ENCODE results near the gene FBXW12. TPM values are rescaled to one million over a fixed set of nuclear protein-coding genes. Genes with fewer than 3 reads are reported as not detected.
A peak's percentile ranks its signal among the peaks of the same experiment; 100 is the strongest.

The FBXW12 gene
- total RNA-seq, 1 experiment from 2014 or later, result not detected

- H3K36me3 ChIP-seq, result peaks cover 5% of the 10 kb centered on the region
- H3K27ac ChIP-seq, result no peak overlapping the region
- no peaks in the 10 kb centered on the region for H3K9me3 ChIP-seq (replicated peaks)
- H3K27me3 ChIP-seq (replicated peaks), result no peaks in the 10 kb centered on the region
- H3K4me1 ChIP-seq (replicated peaks), result peaks cover 4% of the 10 kb centered on the region; the same call in 1 of the 2 replicates
- no peak overlapping the region for H3K4me3 ChIP-seq
- DNase-seq (ENCODE audit: low read depth in 1 of 2, low spot score in 2 of 2), result no peak
These were observed 63.2 kb downstream of the FBXW12 start for GRCh38 chr3:48435223-48435595.

DNA sequence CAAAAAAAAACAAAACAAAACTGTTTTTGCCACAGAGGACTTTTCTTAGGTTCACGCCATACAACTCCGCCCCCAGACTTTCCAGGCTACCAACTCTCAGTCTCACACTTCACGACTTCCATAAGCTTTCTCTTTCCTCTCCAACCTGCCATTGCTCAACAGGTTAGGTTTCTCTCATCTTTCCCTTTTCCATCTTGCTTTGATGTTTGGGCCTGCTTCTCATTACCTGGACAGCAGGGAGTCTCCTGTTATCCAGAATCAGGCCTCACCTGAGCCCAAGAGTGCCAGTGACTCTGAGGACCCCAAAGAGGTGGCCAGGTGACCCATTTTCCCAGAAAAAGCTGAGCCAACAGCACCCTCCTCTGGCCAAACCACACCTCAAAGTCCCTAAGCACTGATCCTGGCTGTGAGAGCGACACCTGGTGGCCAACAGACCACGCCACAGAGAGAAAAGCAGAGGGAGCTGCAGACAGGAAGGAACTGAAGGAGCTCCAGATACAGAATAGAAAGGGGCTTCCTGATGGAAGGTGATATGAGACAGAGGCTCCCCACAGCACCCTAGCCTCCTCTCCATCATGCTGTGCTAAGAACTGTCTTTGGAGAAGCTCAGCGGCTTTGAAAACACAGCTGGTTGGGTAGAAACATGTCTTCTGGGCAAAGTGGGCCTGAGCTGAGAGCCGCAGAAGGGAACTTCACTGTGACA, 63.9 kb downstream of the FBXW12 start:
- peaks cover 11% of the 10 kb centered on the region for H3K36me3 ChIP-seq
- H3K9me3 ChIP-seq (replicated peaks), result no peaks in the 10 kb centered on the region
- peaks cover 4% of the 10 kb centered on the region; the same call in 1 of the 2 replicates for H3K4me1 ChIP-seq (replicated peaks)
- H3K27ac ChIP-seq, result no peak overlapping the region
- no peaks in the 10 kb centered on the region for H3K27me3 ChIP-seq (replicated peaks)
- no peak overlapping the region for H3K4me3 ChIP-seq
- peak; percentile 65 to 74 for DNase-seq (ENCODE audit: low read depth in 1 of 2, low spot score in 2 of 2)

DNA sequence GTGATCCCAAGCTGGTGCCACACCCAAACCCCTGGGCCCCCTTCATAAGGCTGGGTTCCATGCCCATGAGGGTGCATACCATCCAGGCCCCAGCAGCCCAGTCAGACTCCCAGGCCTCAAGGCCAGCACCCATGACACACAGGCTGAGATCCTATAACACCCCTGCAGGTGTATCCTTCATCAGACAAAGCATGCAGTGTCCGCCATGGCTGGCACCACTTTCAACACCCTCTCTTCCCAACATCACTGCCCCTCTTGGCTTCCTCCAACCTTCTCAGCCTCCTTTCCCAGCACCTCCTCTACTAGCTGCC, 64.4 kb downstream of the FBXW12 start:
- H3K4me3 ChIP-seq, result no peak overlapping the region
- H3K27me3 ChIP-seq (replicated peaks), result no peaks in the 10 kb centered on the region
- H3K27ac ChIP-seq, result no peak overlapping the region
- H3K36me3 ChIP-seq, result peaks cover 15% of the 10 kb centered on the region
- no peak for DNase-seq (ENCODE audit: low read depth in 1 of 2, low spot score in 2 of 2)
- no peaks in the 10 kb centered on the region for H3K9me3 ChIP-seq (replicated peaks)
- peaks cover 6% of the 10 kb centered on the region for H3K4me1 ChIP-seq (replicated peaks)

- Histone ChIP-seq H3K27ac (no peak overlapping the region), H3K27me3 (replicated peaks) (no peaks in the 10 kb centered on the region), H3K4me1 (replicated peaks) (peaks cover 10% of the 10 kb centered on the region), H3K36me3 (peaks cover 20% of the 10 kb centered on the region), H3K9me3 (replicated peaks) (no peaks in the 10 kb centered on the region), H3K4me3 (no peak overlapping the region)
- DNase-seq (ENCODE audit: low read depth in 1 of 2, low spot score in 2 of 2), result no peak
These were observed 64.8 kb downstream of the FBXW12 start for GRCh38 chr3:48436855-48437254.

- Histone ChIP-seq H3K27ac (no peak overlapping the region), H3K9me3 (replicated peaks) (no peaks in the 10 kb centered on the region), H3K27me3 (replicated peaks) (no peaks in the 10 kb centered on the region), H3K4me1 (replicated peaks) (peaks cover 11% of the 10 kb centered on the region), H3K36me3 (peaks cover 22% of the 10 kb centered on the region), H3K4me3 (no peak overlapping the region)
- no peak for DNase-seq (ENCODE audit: low read depth in 1 of 2, low spot score in 2 of 2)
These were observed 65.8 kb downstream of the FBXW12 start for GRCh38 chr3:48437812-48438211.

DNA sequence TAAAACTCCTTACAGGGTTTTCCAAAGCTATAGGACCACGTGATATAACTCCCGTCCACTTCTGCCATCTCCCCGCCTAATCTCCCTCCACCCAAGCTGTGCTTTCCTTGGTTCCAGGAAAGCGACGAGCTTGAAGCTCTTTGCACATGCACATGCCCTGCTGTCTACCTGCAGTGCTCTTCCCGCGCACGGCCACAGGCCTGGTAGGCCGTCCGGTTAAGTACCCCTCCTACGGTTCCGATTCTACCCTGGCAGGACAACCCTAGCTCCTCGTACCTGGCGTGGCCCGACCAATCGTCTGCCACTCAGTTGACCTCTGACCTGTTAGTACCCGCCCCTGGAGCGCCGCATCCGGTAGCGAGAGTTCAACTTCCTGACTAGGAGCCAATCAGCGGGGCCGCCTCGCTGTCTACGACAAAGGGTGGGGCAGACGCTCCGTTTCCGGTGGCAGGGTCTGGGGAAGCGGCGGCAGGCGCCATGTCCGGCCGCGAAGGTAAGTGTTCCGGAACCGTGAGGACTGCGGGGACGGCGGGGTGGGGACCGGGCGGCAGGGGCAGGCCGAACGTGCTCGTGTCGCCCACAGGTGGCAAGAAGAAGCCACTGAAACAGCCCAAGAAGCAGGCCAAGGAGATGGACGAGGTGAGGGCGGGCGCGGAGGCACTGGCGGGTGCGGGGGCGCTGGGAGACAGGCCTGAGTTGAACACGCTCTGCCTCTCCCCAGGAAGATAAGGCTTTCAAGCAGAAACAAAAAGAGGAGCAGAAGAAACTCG, 68.0 kb downstream of the FBXW12 start, which contains the start of the genes CCDC51 and TMA7:
Gene CCDC51 (minus strand): TSS at position 300 of the 770 bp plus-strand sequence. CDS start 4,991 bp downstream, outside the sequence.
Gene TMA7 (plus strand): TSS at position 438 of the 770 bp plus-strand sequence. CDS start 40 bp downstream, at position 478.
- Histone ChIP-seq H3K4me3 (peak within 1 kb of the TSS; percentile 83), H3K9me3 (replicated peaks) (no peaks in the 10 kb centered on the region), H3K4me1 (replicated peaks) (peaks cover 11% of the 10 kb centered on the region), H3K27me3 (replicated peaks) (no peaks in the 10 kb centered on the region), H3K36me3 (peaks cover 41% of the 10 kb centered on the region), H3K27ac (peak within 1 kb of the TSS; percentile 73)
- DNase-seq (ENCODE audit: low read depth in 1 of 2, low spot score in 2 of 2), result peak; percentile 84 to 96

DNA sequence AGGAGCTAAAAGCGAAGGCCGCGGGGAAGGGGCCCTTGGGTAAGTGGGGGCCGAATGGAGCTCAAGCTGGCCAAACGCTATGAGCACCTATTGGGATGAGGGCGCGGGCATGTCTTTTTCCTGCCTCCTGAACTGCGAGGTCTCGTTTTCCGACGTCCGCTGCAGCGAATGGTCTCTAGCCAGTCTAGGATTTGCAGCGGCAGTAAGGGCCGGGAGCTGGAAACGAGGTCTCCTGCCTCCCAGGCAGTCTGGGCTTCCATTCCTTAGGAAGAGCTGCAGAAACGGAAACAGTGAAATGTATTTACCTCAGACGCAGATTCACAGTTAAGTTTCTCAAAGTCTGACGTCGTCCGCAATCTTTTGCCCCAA, 68.6 kb downstream of the FBXW12 start:
- Histone ChIP-seq H3K9me3 (replicated peaks) (no peaks in the 10 kb centered on the region), H3K36me3 (peaks cover 41% of the 10 kb centered on the region), H3K27me3 (replicated peaks) (no peaks in the 10 kb centered on the region), H3K4me1 (replicated peaks) (peaks cover 11% of the 10 kb centered on the region), H3K27ac (peak overlapping the region; percentile 73), H3K4me3 (peak overlapping the region; percentile 83)
- DNase-seq (ENCODE audit: low read depth in 1 of 2, low spot score in 2 of 2), result no peak

DNA sequence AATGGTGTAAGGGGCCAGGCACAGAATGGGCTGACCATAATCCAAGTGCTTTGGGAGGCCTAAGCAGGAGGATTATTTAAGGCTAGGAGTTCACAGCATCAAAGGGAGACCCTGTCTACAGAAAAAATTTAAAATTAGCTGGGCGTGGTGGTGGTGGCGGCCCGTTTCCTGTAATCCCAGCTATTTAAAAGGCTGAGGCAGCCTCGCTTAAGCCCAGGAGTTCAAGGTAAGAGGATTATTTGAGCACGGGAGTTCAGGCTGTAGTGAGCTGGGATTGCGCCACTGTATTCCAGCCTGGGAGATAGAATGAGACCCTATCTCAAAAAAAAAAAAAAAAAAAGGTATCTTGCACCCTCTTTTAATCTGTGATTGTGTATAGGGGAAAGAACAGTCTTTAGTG, 69.9 kb downstream of the FBXW12 start:
- Histone ChIP-seq H3K36me3 (peaks cover 47% of the 10 kb centered on the region), H3K27me3 (replicated peaks) (no peaks in the 10 kb centered on the region), H3K9me3 (replicated peaks) (no peaks in the 10 kb centered on the region), H3K4me1 (replicated peaks) (peaks cover 19% of the 10 kb centered on the region), H3K4me3 (no peak overlapping the region), H3K27ac (no peak overlapping the region)
- DNase-seq (ENCODE audit: low read depth in 1 of 2, low spot score in 2 of 2), result no peak

Other genes starting within 250 kb of the FBXW12 start
- gene CDC25A, start 183.8 kb upstream of the FBXW12 start, total RNA-seq (2014; rRNA removed; shearing (Covaris generic)), result 29.1 and 36.0 TPM in 2 replicates
- gene CAMP, start 148.7 kb upstream of the FBXW12 start, total RNA-seq (2014; rRNA removed; shearing (Covaris generic)), result not detected in 2 replicates
- 0.75 and 2.4 TPM in 2 replicates for gene ZNF589, start 131.1 kb upstream of the FBXW12 start, total RNA-seq (2014; rRNA removed; shearing (Covaris generic))
- 27.8 and 35.5 TPM in 2 replicates for gene NME6, start 70.9 kb upstream of the FBXW12 start, total RNA-seq (2014; rRNA removed; shearing (Covaris generic))
- gene SPINK8, start 38.6 kb upstream of the FBXW12 start, total RNA-seq (2014; rRNA removed; shearing (Covaris generic)), result not detected in 2 replicates
- 4.0 and 11.7 TPM in 2 replicates for gene PLXNB1, start 57.9 kb downstream of the FBXW12 start, total RNA-seq (2014; rRNA removed; shearing (Covaris generic))
- 11.0 and 15.9 TPM in 2 replicates for gene CCDC51, start 67.9 kb downstream of the FBXW12 start, total RNA-seq (2014; rRNA removed; shearing (Covaris generic))
- gene TMA7, start 68.0 kb downstream of the FBXW12 start, total RNA-seq (2014; rRNA removed; shearing (Covaris generic)), result 551 and 569 TPM in 2 replicates
- gene ATRIP, start 74.5 kb downstream of the FBXW12 start, total RNA-seq (2014; rRNA removed; shearing (Covaris generic)), result 4.1 and 9.7 TPM in 2 replicates
- 94.8 and 105 TPM in 2 replicates for gene SHISA5, start 132.0 kb downstream of the FBXW12 start, total RNA-seq (2014; rRNA removed; shearing (Covaris generic))
- 3.3 and 8.9 TPM in 2 replicates for gene PFKFB4, start 184.6 kb downstream of the FBXW12 start, total RNA-seq (2014; rRNA removed; shearing (Covaris generic))
- 10.1 and 12.1 TPM in 2 replicates for gene UCN2, start 191.6 kb downstream of the FBXW12 start, total RNA-seq (2014; rRNA removed; shearing (Covaris generic))
- 86.6 and 136 TPM in 2 replicates for gene COL7A1, start 223.1 kb downstream of the FBXW12 start, total RNA-seq (2014; rRNA removed; shearing (Covaris generic))
- gene UQCRC1, start 237.4 kb downstream of the FBXW12 start, total RNA-seq (2014; rRNA removed; shearing (Covaris generic)), result 377 and 397 TPM in 2 replicates
- not detected in 2 replicates for gene TMEM89, start 249.6 kb downstream of the FBXW12 start, total RNA-seq (2014; rRNA removed; shearing (Covaris generic))